ENCODE measurements around the gene LRRC37A2.
A peak's percentile ranks its signal among the peaks of the same experiment; 100 is the strongest.
"Not testable (repeated sequence)": the region's sequence is repeated elsewhere in the genome, so short reads cannot be mapped to it uniquely, and the experiment has no call there.

The LRRC37A2 gene

GRCh38 chr17:46512168-46512567, at the start of gene LRRC37A2:
Gene LRRC37A2 (plus strand): TSS chr17:46512468. CDS start chr17:46512713, 245 bp downstream.
- not testable (repeated sequence) for DNase-seq

DNA sequence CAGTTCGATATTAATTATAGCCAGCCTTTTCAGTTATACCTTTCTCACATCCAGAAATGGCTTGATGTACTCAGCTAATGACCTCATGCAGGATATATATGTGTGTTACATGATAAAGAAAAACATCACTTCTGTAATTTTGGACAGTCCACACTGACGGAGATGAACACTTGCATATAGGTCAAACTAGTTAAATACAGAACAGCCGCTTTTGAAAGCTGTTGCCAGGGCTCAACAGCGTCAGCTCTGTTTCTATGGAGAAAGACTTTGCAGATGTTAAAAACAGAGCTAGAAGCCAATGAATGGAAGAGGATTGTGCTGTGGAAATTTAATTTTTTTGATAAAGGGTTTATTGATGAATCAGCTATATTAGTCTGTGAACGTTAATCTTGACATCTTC, 44.6 kb upstream of the LRRC37A2 start:
- not testable (repeated sequence) for DNase-seq

DNA sequence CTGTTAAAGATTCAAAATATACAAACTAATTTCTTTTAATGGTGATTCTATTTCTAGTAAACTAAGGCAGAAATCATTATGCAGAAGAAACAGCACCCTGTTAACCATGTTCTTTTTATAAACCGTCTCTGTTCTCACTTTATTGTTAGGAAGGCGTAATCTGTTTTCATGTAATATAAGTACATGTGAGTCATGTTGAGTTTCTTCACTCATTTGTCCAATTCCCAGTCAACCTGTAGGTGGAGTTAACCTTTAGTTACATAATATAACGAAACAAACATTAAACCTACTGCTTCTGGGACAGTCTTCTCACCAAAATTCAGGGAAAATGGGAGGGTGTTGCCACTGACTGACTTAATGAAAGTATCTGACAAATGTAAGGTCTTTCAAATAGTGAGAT, 37.8 kb upstream of the LRRC37A2 start:
- not testable (repeated sequence) for DNase-seq

DNA sequence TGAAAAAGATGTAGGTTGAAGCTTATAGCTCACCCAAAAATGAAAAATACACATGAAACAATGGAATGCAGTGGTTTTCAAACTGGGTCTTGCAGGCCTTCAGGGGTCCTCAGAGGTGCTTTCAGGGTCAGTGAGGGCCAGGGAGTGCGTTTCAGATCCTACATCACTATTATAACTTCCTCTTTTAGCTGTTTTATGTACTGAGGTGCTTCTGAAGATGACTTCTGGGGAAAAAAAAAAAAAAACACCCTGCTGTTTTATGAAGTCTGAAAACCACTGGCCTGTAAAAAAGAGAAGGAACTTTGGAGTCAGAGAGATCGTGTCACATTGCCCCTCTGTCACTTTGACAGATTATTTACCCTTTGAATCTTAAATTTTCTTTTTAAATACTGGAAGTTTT, 36.7 kb upstream of the LRRC37A2 start:
- DNase-seq: not testable (repeated sequence)

- DNase-seq: not testable (repeated sequence)
These were observed 33.4 kb upstream of the LRRC37A2 start for GRCh38 chr17:46478823-46479222.

- not testable (repeated sequence) for DNase-seq
These were observed 31.0 kb upstream of the LRRC37A2 start for GRCh38 chr17:46481310-46481709.

- not testable (repeated sequence) for DNase-seq
These were observed 20.2 kb upstream of the LRRC37A2 start for GRCh38 chr17:46492021-46492420.

GRCh38 chr17:46499437-46500139, 12.7 kb upstream of the LRRC37A2 start:
- peak; percentile 60 for DNase-seq

GRCh38 chr17:46505896-46506295, 6.4 kb upstream of the LRRC37A2 start:
- not testable (repeated sequence) for DNase-seq

DNA sequence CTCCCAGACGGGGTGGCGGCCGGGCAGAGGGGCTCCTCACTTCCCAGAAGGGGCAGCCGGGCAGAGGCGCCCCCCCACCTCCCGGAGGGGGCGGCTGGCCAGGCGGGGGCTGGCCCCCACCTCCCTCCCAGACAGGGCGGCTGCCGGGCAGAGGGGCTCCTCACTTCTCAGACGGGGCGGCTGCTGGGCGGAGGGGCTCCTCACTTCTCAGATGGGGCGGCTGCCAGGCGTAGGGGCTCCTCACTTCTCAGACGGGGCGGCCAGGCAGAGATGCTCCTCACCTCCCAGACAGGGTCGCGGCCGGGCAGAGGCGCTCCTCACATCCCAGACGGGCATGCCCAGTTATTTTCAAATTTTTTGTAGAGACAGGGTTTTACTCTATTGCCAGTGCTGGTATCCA, 22.4 kb downstream of the LRRC37A2 start:
- not testable (repeated sequence) for DNase-seq

DNA sequence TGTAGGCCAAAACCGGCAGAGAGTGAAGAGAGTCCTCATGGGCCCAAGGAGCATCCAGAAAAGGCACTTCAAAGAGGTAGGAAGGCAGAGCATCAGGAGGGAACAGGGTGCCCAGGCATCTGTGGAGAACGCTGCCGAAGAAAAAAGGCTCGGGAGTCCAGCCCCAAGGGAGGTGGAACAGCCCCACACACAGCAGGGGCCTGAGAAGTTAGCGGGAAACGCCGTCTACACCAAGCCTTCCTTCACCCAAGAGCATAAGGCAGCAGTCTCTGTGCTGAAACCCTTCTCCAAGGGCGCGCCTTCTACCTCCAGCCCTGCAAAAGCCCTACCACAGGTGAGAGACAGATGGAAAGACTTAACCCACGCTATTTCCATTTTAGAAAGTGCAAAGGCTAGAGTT, 36.3 kb downstream of the LRRC37A2 start:
- DNase-seq: not testable (repeated sequence)

- DNase-seq: not testable (repeated sequence)
These were observed 46.9 kb downstream of the LRRC37A2 start for GRCh38 chr17:46559155-46559554.

DNA sequence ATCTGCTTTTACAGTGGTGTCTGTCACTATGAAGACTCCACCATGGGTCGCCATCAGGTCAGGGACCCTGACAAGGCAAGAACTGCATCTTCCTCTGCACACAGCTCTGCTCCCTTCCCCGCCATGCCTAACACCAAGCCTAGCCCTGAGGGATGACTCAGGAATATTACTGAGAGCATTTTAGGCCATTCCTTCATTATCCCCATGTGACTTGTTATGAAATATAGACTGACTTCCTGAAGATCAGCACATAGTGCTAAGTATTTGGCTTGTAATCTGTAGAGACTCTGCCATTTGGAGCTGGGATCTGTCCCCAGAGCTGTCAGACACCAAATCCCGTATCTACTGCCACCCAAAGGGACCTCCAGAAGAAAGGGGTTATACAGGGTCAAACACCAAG, 47.8 kb downstream of the LRRC37A2 start:
- DNase-seq: not testable (repeated sequence)

- DNase-seq: not testable (repeated sequence)
These were observed 54.0 kb downstream of the LRRC37A2 start for GRCh38 chr17:46566284-46566683.

DNA sequence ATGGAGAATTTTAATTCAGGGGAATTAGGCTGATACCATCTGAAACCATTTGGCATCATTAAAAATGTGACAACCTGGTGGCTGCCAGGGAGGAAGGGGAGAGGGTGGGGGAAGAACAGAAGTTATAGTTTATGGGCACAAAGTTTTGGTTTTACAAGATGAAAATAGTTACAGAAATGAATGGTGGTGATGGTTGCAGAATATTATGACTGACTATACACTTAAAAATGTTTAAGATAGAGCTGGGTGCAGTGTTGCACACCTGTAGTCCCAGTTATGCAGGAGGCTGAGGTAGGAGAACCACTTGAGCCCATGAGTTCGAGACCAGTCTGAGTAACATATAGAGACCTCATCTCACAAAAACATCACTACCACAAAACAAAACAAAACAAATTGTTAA, 54.7 kb downstream of the LRRC37A2 start:
- DNase-seq: not testable (repeated sequence)

DNA sequence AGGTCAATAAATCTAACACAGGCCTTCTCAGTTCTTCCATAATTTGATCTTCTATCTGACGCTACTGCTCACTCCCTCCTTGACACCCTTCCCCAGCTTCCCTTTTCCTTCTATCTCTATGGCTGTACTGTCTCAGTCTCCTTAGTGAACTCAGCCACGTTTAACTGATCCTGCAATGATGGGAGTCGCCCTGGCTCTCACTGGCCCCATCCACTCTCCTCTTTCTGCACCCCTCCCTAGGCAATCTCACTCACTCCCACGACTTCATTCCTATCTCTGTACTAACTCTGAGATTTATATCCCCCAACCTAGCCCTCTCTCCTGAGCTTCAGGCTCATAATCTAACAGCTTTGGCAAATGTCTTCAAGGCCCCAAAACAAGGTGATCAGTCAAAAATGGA, 59.5 kb downstream of the LRRC37A2 start:
- DNase-seq: not testable (repeated sequence)

GRCh38 chr17:46579083-46580075, 67.1 kb downstream of the LRRC37A2 start, which contains the start of gene ARL17A:
Gene ARL17A (minus strand): TSS chr17:46579691. CDS start chr17:46576322, 3,369 bp downstream.
- not testable (repeated sequence) for DNase-seq

DNA sequence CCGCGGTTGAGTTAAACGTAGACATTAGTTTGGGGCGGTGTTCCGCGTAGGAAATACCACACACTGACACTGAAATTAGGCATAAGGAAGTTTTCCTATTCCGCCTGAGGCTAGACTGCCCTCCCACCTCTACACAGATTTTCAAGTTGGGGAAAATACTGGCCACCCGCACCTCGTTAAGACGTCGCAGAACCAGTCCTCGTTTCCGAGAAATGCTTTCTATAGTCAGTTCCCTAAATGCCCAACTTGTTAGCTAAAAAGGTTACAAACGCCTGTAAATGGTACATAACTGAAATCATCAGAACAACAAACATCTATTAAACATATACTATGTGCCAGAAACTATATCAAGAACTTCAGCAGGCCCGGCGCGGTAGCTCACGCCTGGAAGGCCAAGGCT, 67.8 kb downstream of the LRRC37A2 start:
- not testable (repeated sequence) for DNase-seq

GRCh38 chr17:46585444-46585843, 73.2 kb downstream of the LRRC37A2 start:
- DNase-seq: not testable (repeated sequence)

DNA sequence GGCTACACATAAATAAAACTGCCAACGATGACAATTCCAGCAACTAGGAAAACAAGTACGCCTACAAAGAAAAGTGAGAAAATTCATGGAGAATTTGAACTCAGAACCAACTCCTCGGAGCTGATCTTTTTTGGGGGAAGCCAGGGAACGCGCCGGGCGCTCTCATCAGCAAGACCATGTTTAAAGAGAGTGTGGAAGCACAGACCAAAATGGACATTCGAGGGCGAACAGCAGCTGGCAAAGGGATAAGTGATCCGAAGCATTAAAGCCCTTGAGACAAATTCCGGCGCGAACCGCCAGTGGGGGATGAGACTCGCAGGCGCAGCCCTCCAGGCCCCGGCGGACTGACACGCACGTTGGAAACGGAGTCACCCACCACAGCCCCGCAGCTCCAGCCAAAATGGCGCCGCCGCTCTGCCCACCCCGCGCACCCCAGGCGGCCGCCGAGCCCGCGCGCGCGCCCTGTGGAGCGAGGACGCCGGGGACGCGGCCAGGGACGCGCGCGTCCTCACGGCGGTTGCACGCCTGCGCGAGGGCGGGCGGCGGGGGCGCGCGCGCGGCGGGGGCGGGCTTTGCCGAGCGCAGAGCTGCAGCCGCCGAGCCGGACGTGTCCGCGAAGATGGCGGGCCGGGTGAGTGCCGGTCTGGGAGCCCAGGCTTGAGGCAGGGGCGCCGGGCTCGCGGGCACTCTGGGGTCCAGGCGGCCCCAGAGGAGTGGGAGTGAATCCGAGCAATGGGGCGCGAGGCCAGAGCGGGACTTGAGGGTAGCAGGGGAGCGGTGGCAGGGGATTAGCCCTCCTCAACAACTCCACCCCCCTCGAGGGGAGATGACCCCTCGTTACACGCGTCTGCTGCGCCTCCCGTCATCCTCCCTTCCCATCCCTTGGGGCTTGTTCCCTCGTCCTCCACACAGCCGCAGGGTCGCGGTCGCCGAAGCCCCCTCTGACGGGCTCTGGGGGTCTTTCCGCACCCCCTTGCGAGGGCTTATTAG, 78.2 kb downstream of the LRRC37A2 start, which contains the start of gene NSF:
TSS of gene NSF (plus strand) at position 513 of the 990 bp plus-strand sequence. CDS start at position 620, 107 bp downstream.
- DNase-seq: not testable (repeated sequence)

- not testable (repeated sequence) for DNase-seq
These were observed 79.1 kb downstream of the LRRC37A2 start for GRCh38 chr17:46591332-46591731.

Data from NCI-H69 (cell line).